Body of pancreas (tissue), 4 donors: Measurements from ENCODE around the gene TMEM158. TPM values are rescaled to one million over a fixed set of nuclear protein-coding genes. Genes with fewer than 3 reads are reported as not detected.

Experiments used
- ATAC-seq: fragments of 150-250 bp; one replicate; pipeline ENCODE4 v1.9.1; 2016
- DNase-seq, 4 donors: peaks; one replicate each; pipeline ENCODE4 v3.0.0-alpha.2; 2019
- H3K27ac ChIP-seq, 4 donors: fragments of 200-600 bp; sonication (generic); 1 replicate in 3 of 4; 2 replicates in 1 of 4; pipeline versions ENCODE4 v1.5.1 to v1.6.1; 2016 to 2019; ENCODE audit warnings: mild to moderate bottlenecking in 1 of 4, mixed read lengths in 1 of 4, moderate library complexity in 1 of 4
- H3K27me3 ChIP-seq, 2 donors: fragments of 200-600 bp; sonication (generic); one replicate each; pipeline ENCODE4 v1.6.0; 2016; ENCODE audit warnings: mild to moderate bottlenecking in 1 of 2
- H3K36me3 ChIP-seq, 2 donors: fragments of 200-600 bp; sonication (generic); replicated peaks in 1 of 2; 2 replicates each; pipeline ENCODE4 v1.5.1; 2016; ENCODE audit warnings: low read depth in 2 of 2; ENCODE audit not compliant: insufficient read depth in 1 of 2
- H3K4me1 ChIP-seq: fragments of 200-600 bp; sonication (generic); one replicate; pipeline ENCODE4 v1.6.0; 2016
- H3K4me3 ChIP-seq, 2 donors: fragments of 200-600 bp; sonication (generic); 1 replicate in 1 of 2; 2 replicates in 1 of 2; pipeline ENCODE4 v1.5.1; 2016 to 2019
- H3K9me3 ChIP-seq, 3 donors: fragments of 200-600 bp; sonication (generic); 1 replicate in 2 of 3; 2 replicates in 1 of 3; pipeline ENCODE4 v1.5.1; 2016
- CTCF ChIP-seq, 7 experiments: fragments of 450-650 bp in 4 of 7; fragments of 200-600 bp in 3 of 7; sonication (generic) in 3 of 7; IDR thresholded peaks; one replicate each; pipeline ENCODE4 v1.5.1; 2016 to 2019; ENCODE audit warnings: antibody characterized with exemption in 7 of 7
- POLR2A ChIP-seq, 3 donors: fragments of 450-650 bp; IDR thresholded peaks; one replicate each; pipeline ENCODE4 v1.6.1; 2016; ENCODE audit warnings: antibody characterized with exemption in 3 of 3, mild to moderate bottlenecking in 2 of 3
- WGBS, 2 donors: methylation state at CpG; one replicate each; pipeline ENCODE4 v1.1.5; 2017; 5-methylcytosine and 5-hydroxymethylcytosine counted together
- intact Hi-C: fragments of 100-400 bp; cut with DNase I; formaldehyde crosslinking; loops from one replicate; pipeline ENCODE4 v1.15.1; 2023
- total RNA-seq, 2 donors: library from RNA; depleted of rRNA; stranded (reverse); fragments of >200 nt; gene quantifications; one replicate each; pipeline ENCODE4 v1.1.0, GENCODE V29; 2016

The TMEM158 gene
- total RNA-seq, 2 donors from 2014 or later, result 3.1 to 6.9 TPM

GRCh38 chr3:45246241-45246640 is 20.2 kb upstream of the TMEM158 start:
- H3K4me3 ChIP-seq, result no peak overlapping the region
- no peak for DNase-seq
- intact Hi-C loops, result no loop called here
- H3K27ac ChIP-seq, result no peak overlapping the region
- TF ChIP-seq POLR2A (IDR thresholded peaks at IDR 0.05) (no peak), CTCF (IDR thresholded peaks at IDR 0.05) (no peak)
- ATAC-seq, result no peak
- 93 to 98% methylated on average over 3 of the region's 3 CpGs for WGBS, 2 donors
- H3K36me3 ChIP-seq, result no peaks in the 10 kb centered on the region
- no peaks in the 10 kb centered on the region for H3K9me3 ChIP-seq
- H3K27me3 ChIP-seq, result no peaks in the 10 kb centered on the region
- H3K4me1 ChIP-seq, result no peaks in the 10 kb centered on the region

GRCh38 chr3:45244356-45244755 is 18.3 kb upstream of the TMEM158 start:
- H3K27ac ChIP-seq, result no peak overlapping the region
- 59 to 63% methylated on average over 6 of the region's 6 CpGs for WGBS, 2 donors
- DNase-seq, result no peak
- no peaks in the 10 kb centered on the region for H3K27me3 ChIP-seq
- no peaks in the 10 kb centered on the region for H3K36me3 ChIP-seq
- no peaks in the 10 kb centered on the region for H3K9me3 ChIP-seq
- intact Hi-C loops, result no loop called here
- TF ChIP-seq POLR2A (IDR thresholded peaks at IDR 0.05), result no peak
- no peak for TF ChIP-seq CTCF (IDR thresholded peaks at IDR 0.05)
- ATAC-seq, result no peak
- H3K4me3 ChIP-seq, result no peak overlapping the region
- no peaks in the 10 kb centered on the region for H3K4me1 ChIP-seq

GRCh38 chr3:45241206-45241605 is 15.1 kb upstream of the TMEM158 start:
- Histone ChIP-seq H3K36me3 (no peaks in the 10 kb centered on the region), H3K27ac (no peak overlapping the region), H3K4me3 (no peak overlapping the region), H3K9me3 (no peaks in the 10 kb centered on the region), H3K27me3 (no peaks in the 10 kb centered on the region), H3K4me1 (no peaks in the 10 kb centered on the region)
- ATAC-seq (no peak), DNase-seq (no peak)
- WGBS, 2 donors, result 52 to 57% methylated on average over 3 of the region's 3 CpGs
- no peak for TF ChIP-seq CTCF (IDR thresholded peaks at IDR 0.05)
- no peak for TF ChIP-seq POLR2A (IDR thresholded peaks at IDR 0.05)
- intact Hi-C loops, result no loop called here

- WGBS, 2 donors, result 65 to 67% methylated on average over 4 of the region's 4 CpGs
- no peaks in the 10 kb centered on the region for H3K27me3 ChIP-seq
Measured at GRCh38 chr3:45240292-45240691, 14.2 kb upstream of the TMEM158 start.

More at GRCh38 chr3:45240292-45240691, 14.2 kb upstream of the TMEM158 start:
- ATAC-seq (no peak), DNase-seq (no peak)
- H3K27ac ChIP-seq, result no peak overlapping the region
- intact Hi-C loops, result no loop called here
- no peaks in the 10 kb centered on the region for H3K36me3 ChIP-seq
- H3K9me3 ChIP-seq, result no peaks in the 10 kb centered on the region
- no peak overlapping the region for H3K4me3 ChIP-seq
- TF ChIP-seq POLR2A (IDR thresholded peaks at IDR 0.05), result no peak
- no peak for TF ChIP-seq CTCF (IDR thresholded peaks at IDR 0.05)
- H3K4me1 ChIP-seq, result no peaks in the 10 kb centered on the region
